ENCODE results near the gene FCAMR. TPM values are rescaled to one million over a fixed set of nuclear protein-coding genes. Genes with fewer than 3 reads are reported as not detected.
A peak's percentile ranks its signal among the peaks of the same experiment; 100 is the strongest.

Gene FCAMR
- polyA plus RNA-seq, 1 donor = 5.3 TPM

- Histone ChIP-seq H3K4me3 (ENCODE audit: low read length) (no peak overlapping the region), H3K9me3 (ENCODE audit: control insufficient read depth, low read depth, low read length) (no peaks in the 10 kb centered on the region), H3K27ac (ENCODE audit: low read length) (no peak overlapping the region), H3K36me3 (ENCODE audit: control insufficient read depth, insufficient read depth, low read length) (no peaks in the 10 kb centered on the region), H3K4me1 (ENCODE audit: control insufficient read depth, insufficient read depth, low read length) (peaks cover 35% of the 10 kb centered on the region), H3K27me3 (ENCODE audit: control insufficient read depth, insufficient read depth, low read length) (no peaks in the 10 kb centered on the region)
- no peak for DNase-seq
- WGBS (ENCODE audit: insufficient coverage, low lambda C conversion rate) = no CpG with 5 or more reads among the region's 13 CpGs
These were observed 31.1 kb downstream of the FCAMR start for GRCh38 chr1:206939131-206939530.

DNA sequence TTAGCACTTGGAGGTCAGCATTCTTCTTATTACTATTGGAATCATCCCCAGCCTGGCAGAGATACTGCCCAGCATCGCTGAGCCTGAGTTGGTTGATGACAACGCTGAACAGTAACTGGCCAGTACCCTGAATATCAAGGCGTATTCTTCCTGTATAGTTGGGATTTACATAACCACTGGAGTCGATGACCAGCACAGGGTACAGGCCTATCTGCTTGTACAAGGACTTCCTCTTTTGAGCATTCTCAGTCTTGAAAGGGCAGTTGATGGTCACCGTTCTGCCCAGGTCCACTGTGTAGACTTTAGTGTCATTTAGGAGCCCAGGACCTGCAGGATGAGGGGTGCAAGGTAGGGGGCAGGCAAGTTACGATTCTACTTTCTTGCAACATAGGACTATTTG is 32.8 kb downstream of the FCAMR start:
- H3K4me3 ChIP-seq (ENCODE audit: low read length) = no peak overlapping the region
- no peak for DNase-seq
- H3K9me3 ChIP-seq (ENCODE audit: control insufficient read depth, low read depth, low read length) = no peaks in the 10 kb centered on the region
- no peaks in the 10 kb centered on the region for H3K36me3 ChIP-seq (ENCODE audit: control insufficient read depth, insufficient read depth, low read length)
- H3K27me3 ChIP-seq (ENCODE audit: control insufficient read depth, insufficient read depth, low read length) = no peaks in the 10 kb centered on the region
- WGBS (ENCODE audit: insufficient coverage, low lambda C conversion rate) = 100% methylated on average over 1 of the region's 6 CpGs
- H3K27ac ChIP-seq (ENCODE audit: low read length) = no peak overlapping the region
- H3K4me1 ChIP-seq (ENCODE audit: control insufficient read depth, insufficient read depth, low read length) = peaks cover 27% of the 10 kb centered on the region

DNA sequence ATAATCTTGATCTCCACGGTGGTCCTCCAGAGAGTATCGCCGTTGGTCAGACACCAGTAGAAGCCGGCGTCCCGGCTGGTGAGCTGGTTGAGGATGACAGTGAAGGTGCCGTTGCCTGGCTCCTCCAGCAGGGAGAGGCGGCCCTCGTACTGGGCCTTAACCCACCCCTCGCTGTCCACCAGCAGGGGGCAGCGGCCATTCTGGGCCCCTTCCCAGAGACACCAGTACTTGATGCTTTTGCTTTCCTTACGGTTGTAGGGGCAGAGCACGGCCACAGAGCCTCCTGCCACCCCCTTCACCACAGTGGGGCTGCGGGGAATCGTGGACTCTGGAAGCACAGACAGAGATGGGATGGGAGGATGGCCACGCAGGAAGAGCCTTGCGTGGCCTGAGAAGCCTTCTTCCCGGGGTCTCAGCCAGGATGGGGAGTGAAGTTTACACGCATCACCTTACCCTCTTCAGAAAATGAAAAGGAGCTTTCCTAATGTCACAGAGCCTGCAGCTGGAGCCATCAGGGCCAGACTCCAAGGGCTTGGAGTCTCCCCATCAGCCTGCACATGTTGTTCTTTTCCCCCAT is 34.7 kb downstream of the FCAMR start:
- WGBS (ENCODE audit: insufficient coverage, low lambda C conversion rate) = no CpG with 5 or more reads among the region's 19 CpGs
- H3K27ac ChIP-seq (ENCODE audit: low read length) = no peak overlapping the region
- H3K27me3 ChIP-seq (ENCODE audit: control insufficient read depth, insufficient read depth, low read length) = no peaks in the 10 kb centered on the region
- H3K36me3 ChIP-seq (ENCODE audit: control insufficient read depth, insufficient read depth, low read length) = no peaks in the 10 kb centered on the region
- H3K9me3 ChIP-seq (ENCODE audit: control insufficient read depth, low read depth, low read length) = no peaks in the 10 kb centered on the region
- no peak overlapping the region for H3K4me3 ChIP-seq (ENCODE audit: low read length)
- DNase-seq = no peak
- peaks cover 11% of the 10 kb centered on the region for H3K4me1 ChIP-seq (ENCODE audit: control insufficient read depth, insufficient read depth, low read length)

- no peaks in the 10 kb centered on the region for H3K36me3 ChIP-seq (ENCODE audit: control insufficient read depth, insufficient read depth, low read length)
- DNase-seq = no peak
- H3K4me3 ChIP-seq (ENCODE audit: low read length) = no peak overlapping the region
- no peaks in the 10 kb centered on the region for H3K9me3 ChIP-seq (ENCODE audit: control insufficient read depth, low read depth, low read length)
- H3K27me3 ChIP-seq (ENCODE audit: control insufficient read depth, insufficient read depth, low read length) = no peaks in the 10 kb centered on the region
- H3K27ac ChIP-seq (ENCODE audit: low read length) = no peak overlapping the region
- WGBS (ENCODE audit: insufficient coverage, low lambda C conversion rate) = no CpG with 5 or more reads among the region's 8 CpGs
- H3K4me1 ChIP-seq (ENCODE audit: control insufficient read depth, insufficient read depth, low read length) = peaks cover 6% of the 10 kb centered on the region
These were observed 36.8 kb downstream of the FCAMR start for GRCh38 chr1:206933333-206933945.

GRCh38 chr1:206932177-206932576 is 38.1 kb downstream of the FCAMR start:
- Histone ChIP-seq H3K27me3 (ENCODE audit: control insufficient read depth, insufficient read depth, low read length) (no peaks in the 10 kb centered on the region), H3K4me1 (ENCODE audit: control insufficient read depth, insufficient read depth, low read length) (peaks cover 14% of the 10 kb centered on the region), H3K9me3 (ENCODE audit: control insufficient read depth, low read depth, low read length) (no peaks in the 10 kb centered on the region), H3K36me3 (ENCODE audit: control insufficient read depth, insufficient read depth, low read length) (no peaks in the 10 kb centered on the region), H3K27ac (ENCODE audit: low read length) (no peak overlapping the region), H3K4me3 (ENCODE audit: low read length) (no peak overlapping the region)
- no peak for DNase-seq
- WGBS (ENCODE audit: insufficient coverage, low lambda C conversion rate) = no CpG with 5 or more reads among the region's 8 CpGs

DNA sequence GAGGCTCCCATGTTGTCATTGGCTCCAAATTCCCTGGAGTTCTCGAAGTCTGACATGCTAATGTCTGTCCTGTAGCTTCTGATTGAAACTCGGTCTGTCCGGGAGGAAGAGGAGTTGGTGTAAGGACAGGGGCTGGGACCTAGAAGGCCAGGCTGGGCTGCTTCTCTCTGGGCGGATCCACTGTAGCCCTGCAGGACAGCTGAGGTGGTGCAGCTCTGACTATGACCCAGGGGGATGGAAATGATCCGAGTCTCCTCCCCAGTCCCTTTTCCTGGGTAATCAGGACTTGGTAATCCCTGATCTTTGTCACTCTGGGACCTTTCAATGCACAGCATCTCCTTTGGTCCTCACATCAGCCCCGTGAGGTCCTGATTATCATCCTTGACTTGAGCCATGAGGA is 38.6 kb downstream of the FCAMR start:
- no peak overlapping the region for H3K27ac ChIP-seq (ENCODE audit: low read length)
- DNase-seq = no peak

GRCh38 chr1:206930210-206930798 is 40.0 kb downstream of the FCAMR start:
- H3K27ac ChIP-seq (ENCODE audit: low read length) = no peak overlapping the region
- no peaks in the 10 kb centered on the region for H3K36me3 ChIP-seq (ENCODE audit: control insufficient read depth, insufficient read depth, low read length)
- no peak for DNase-seq
- H3K4me3 ChIP-seq (ENCODE audit: low read length) = no peak overlapping the region
- no CpG with 5 or more reads among the region's 17 CpGs for WGBS (ENCODE audit: insufficient coverage, low lambda C conversion rate)
- no peaks in the 10 kb centered on the region for H3K9me3 ChIP-seq (ENCODE audit: control insufficient read depth, low read depth, low read length)
- no peaks in the 10 kb centered on the region for H3K27me3 ChIP-seq (ENCODE audit: control insufficient read depth, insufficient read depth, low read length)
- peaks cover 25% of the 10 kb centered on the region for H3K4me1 ChIP-seq (ENCODE audit: control insufficient read depth, insufficient read depth, low read length)

More for the DNA sequence above, 38.6 kb downstream of the FCAMR start:
- Histone ChIP-seq H3K27me3 (ENCODE audit: control insufficient read depth, insufficient read depth, low read length) (no peaks in the 10 kb centered on the region), H3K4me3 (ENCODE audit: low read length) (no peak overlapping the region), H3K36me3 (ENCODE audit: control insufficient read depth, insufficient read depth, low read length) (no peaks in the 10 kb centered on the region), H3K9me3 (ENCODE audit: control insufficient read depth, low read depth, low read length) (no peaks in the 10 kb centered on the region), H3K4me1 (ENCODE audit: control insufficient read depth, insufficient read depth, low read length) (peaks cover 19% of the 10 kb centered on the region)
- 100% methylated on average over 1 of the region's 6 CpGs for WGBS (ENCODE audit: insufficient coverage, low lambda C conversion rate)

DNA sequence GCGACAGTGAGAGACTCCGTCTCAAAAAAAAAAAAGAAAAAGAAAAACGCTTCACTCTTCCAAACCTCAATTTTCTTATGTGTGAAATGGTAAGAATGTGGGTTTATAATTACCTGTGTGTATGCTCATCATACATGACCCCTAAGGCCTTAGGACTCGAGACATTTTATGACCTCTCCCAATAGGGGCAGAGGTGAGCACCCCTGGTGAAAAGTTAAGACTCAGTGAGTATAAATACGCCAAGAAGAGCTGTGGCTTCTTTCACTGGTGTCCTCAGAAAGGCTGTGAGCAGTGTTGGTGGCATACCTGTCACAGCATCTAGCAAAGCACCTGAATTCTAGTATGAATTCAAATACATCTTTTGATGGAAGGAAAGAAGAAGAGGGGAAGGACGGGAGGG is 40.7 kb downstream of the FCAMR start:
- H3K27me3 ChIP-seq (ENCODE audit: control insufficient read depth, insufficient read depth, low read length) = no peaks in the 10 kb centered on the region
- WGBS (ENCODE audit: insufficient coverage, low lambda C conversion rate) = no CpG with 5 or more reads among the region's 6 CpGs
- no peaks in the 10 kb centered on the region for H3K9me3 ChIP-seq (ENCODE audit: control insufficient read depth, low read depth, low read length)
- H3K4me3 ChIP-seq (ENCODE audit: low read length) = no peak overlapping the region
- no peak overlapping the region for H3K27ac ChIP-seq (ENCODE audit: low read length)
- H3K4me1 ChIP-seq (ENCODE audit: control insufficient read depth, insufficient read depth, low read length) = peaks cover 31% of the 10 kb centered on the region
- DNase-seq = no peak
- no peaks in the 10 kb centered on the region for H3K36me3 ChIP-seq (ENCODE audit: control insufficient read depth, insufficient read depth, low read length)

GRCh38 chr1:206926286-206926685 is 44.0 kb downstream of the FCAMR start:
- peak overlapping the region; percentile 78 for H3K27ac ChIP-seq (ENCODE audit: low read length)
- H3K36me3 ChIP-seq (ENCODE audit: control insufficient read depth, insufficient read depth, low read length) = no peaks in the 10 kb centered on the region
- no peaks in the 10 kb centered on the region for H3K9me3 ChIP-seq (ENCODE audit: control insufficient read depth, low read depth, low read length)
- WGBS (ENCODE audit: insufficient coverage, low lambda C conversion rate) = no CpG with 5 or more reads among the region's 2 CpGs
- H3K4me1 ChIP-seq (ENCODE audit: control insufficient read depth, insufficient read depth, low read length) = peaks cover 38% of the 10 kb centered on the region
- H3K27me3 ChIP-seq (ENCODE audit: control insufficient read depth, insufficient read depth, low read length) = no peaks in the 10 kb centered on the region
- DNase-seq = peak in 1 of 2 donors; percentile 43
- no peak overlapping the region for H3K4me3 ChIP-seq (ENCODE audit: low read length)

DNA sequence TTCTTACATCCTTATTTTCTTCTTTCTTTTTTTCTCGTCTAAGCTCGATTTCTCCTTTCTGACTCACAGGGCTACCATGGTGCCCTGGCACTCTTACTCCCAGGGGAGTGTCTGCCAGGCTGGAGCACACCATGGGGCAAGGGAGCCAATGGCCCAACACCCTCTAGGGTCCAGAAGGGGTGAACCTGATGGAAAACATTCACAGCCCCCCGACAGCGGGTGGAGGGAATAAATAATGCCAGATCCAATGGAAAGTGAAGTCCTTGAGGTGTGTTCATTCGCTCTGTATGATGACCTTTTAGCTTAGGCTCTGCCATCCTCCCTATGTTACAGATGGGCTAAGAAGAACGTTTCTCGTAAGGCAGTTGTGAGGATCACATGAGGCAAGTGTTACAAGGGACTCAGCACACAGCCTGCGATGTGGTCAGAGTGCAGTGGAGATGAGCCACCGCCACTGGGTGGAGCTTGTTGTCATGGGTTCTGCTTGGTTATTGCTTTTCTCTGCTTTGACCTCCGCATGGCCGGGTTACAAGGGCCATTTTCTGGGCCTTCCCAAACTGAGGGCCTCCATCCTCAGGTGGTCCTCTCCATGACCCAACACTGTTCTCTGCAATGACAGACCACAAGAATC is 45.0 kb downstream of the FCAMR start:
- H3K27ac ChIP-seq (ENCODE audit: low read length) = peak overlapping the region; percentile 78
- 94% methylated on average over 2 of the region's 11 CpGs for WGBS (ENCODE audit: insufficient coverage, low lambda C conversion rate)

More for the DNA sequence above, 45.0 kb downstream of the FCAMR start:
- H3K4me3 ChIP-seq (ENCODE audit: low read length) = no peak overlapping the region
- peak; percentile 84 to 89 for DNase-seq
- H3K9me3 ChIP-seq (ENCODE audit: control insufficient read depth, low read depth, low read length) = no peaks in the 10 kb centered on the region
- H3K4me1 ChIP-seq (ENCODE audit: control insufficient read depth, insufficient read depth, low read length) = peaks cover 39% of the 10 kb centered on the region
- H3K27me3 ChIP-seq (ENCODE audit: control insufficient read depth, insufficient read depth, low read length) = no peaks in the 10 kb centered on the region
- H3K36me3 ChIP-seq (ENCODE audit: control insufficient read depth, insufficient read depth, low read length) = no peaks in the 10 kb centered on the region

All from large intestine (tissue), 3 donors.